HG03159 (cell line): ENCODE measurements around the gene HOXC10.
A peak's percentile ranks its signal among the peaks of the same experiment; 100 is the strongest.

Source experiments
- ATAC-seq: cut with Tn5 transposase; IDR thresholded peaks from one replicate; pipeline ENCODE4 v1.9.1; 2021; ENCODE audit warnings: mild to moderate bottlenecking, moderate library complexity; ENCODE audit not compliant: unreplicated experiment

Gene HOXC10

DNA sequence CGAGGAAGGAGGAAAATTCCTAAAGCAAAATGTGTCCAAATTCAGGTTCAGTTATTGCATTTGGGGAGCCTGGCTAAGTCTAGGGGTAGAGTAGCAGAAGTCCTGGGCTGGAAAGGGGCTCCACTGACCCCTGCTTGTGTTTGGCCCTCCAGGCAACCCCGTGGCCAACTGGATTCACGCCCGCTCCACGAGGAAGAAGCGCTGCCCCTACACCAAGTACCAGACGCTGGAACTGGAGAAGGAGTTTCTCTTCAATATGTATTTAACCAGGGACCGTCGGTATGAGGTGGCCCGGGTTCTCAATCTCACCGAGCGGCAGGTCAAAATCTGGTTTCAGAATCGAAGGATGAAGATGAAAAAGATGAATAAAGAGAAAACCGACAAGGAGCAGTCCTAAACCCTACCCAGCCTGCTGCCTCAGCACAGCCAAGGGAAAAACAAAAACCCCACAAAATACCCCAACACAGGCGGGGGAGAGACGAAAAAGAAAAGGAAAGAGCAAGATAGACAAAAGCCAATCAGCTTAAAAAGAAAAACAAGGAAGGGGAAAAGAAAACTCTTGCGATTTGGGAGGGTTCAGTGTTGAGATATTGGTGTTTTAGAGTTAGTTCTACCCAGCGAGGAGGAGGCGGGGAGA lies 17.4 kb downstream of the HOXC10 start:
- ATAC-seq: no peak

DNA sequence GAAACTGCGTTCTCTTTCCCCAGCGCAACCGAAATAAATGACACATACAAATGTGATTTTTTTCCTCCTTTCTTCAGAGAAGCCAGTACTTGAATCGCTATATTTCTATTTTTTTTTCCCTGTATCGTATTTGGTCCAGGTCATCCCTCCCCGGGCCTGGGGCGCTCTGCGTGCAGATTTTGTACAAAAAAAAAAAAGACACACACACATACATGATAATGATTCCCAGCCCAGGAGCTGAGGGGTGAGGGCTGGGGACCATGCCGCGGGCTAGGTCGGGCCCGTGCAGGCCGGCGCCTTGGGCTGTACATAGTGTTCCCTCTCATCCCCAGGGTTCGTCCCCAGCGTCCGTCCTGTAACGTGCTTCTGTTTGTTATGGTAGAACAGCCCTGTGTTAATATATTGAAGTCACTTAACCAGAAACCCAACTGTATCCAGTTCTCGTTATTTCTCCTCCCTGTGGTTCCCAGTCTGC lies 18.0 kb downstream of the HOXC10 start:
- ATAC-seq: no peak

DNA sequence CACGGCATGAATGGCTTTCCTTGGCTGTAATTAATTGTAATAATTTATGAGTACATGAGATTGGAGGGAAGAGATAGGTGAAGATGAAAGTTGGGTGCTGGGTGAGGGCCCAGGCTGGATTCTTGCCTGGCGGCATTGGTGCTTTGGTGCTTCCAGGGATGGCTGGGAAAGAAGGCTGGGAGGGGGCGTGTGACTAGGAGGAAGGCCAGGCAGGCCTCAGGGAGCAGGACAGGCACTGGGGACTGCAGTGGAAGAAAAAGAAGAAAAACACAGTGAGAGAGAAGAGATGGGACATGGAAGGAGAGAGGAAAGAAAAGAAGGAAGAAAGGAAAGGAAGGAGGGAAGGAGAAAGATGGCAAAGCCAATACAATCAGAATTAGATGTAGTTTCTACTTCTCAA lies 18.7 kb downstream of the HOXC10 start:
- ATAC-seq: no peak

DNA sequence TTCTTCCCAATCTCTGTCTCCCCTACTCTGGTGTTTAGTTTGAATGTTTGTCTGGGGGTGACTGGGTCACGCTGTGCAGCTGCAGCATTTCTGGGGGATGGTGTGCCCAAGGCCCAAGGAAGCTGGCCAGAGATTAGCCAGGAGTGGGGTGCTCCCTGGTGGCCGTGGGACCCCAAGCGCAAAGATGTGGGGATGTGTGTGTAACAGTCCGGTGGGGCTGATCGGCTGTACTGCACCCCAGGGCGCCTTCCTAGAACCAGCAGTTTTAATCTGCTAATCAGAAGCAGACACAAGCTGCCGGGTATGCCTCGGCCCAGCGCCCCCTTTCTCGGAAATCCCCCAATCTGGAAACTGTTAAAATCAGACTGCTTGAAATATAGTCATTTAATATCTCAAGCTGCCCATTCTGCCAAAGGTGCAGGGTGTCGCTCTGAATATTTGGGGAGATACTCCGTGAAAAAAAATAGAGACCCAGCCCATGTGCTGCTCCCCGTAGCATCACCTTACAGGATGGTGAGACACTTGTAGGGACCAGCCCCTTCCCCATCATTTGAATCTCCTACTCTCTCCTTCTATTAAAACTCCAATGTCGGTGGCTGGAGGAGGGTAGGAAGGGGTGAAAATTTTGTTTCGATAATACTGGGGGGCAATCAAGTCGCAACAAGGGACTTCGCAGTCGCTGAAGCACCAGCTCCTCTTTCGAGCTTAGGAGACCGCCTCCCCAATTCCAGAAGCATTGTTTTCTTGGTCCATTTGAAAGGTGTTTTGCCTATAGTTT lies 19.3 kb downstream of the HOXC10 start:
- no peak for ATAC-seq

DNA sequence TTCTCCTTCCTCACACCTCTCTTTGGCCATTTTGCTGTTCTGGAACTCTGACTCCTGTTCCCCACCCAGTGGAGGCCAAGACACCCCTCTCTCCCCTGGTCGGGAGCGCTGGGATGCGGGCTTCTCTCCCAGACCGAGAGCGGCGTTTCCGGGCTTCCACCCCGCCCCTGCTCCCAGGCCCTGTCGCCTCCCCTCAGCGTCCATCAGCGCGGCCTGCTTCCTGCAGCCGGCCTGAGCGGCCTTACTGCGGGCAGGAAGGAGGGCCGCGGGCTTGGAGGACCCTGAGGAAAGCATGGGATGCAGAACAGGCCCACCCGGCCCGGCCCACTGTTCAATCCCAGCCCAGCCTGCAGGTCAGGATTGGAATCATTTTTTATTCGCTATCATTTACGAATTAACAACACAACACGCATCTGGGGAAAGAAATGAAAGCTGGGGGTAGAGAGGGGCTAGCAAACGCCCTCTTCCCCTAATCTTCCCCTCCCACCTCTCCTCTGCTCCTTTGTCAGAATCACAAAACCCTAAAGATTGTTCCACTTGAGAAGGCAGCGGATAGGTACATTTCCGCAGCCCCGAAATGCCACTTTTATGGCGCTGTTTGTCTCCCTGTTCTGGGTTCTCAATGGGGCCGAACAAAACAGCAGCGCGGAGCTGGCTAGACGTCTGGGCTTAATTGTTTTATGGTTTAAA lies 20.0 kb downstream of the HOXC10 start:
- no peak for ATAC-seq

DNA sequence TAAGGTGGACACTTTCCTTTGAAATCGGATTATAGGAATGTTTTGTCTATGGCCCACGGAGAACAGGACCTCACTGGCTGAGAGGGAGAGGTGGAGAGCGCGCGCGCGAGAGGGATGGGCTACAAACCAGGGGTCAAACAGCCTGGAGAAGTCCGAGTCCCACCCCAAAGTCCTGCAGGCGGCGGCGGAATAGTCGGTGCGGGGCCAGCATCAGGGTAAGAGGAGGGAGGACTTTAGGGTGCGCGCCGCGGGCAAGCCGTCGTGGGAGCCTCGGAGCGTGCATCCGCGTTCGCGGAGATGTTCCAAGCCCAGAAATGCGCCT lies 20.5 kb downstream of the HOXC10 start:
- ATAC-seq: no peak

DNA sequence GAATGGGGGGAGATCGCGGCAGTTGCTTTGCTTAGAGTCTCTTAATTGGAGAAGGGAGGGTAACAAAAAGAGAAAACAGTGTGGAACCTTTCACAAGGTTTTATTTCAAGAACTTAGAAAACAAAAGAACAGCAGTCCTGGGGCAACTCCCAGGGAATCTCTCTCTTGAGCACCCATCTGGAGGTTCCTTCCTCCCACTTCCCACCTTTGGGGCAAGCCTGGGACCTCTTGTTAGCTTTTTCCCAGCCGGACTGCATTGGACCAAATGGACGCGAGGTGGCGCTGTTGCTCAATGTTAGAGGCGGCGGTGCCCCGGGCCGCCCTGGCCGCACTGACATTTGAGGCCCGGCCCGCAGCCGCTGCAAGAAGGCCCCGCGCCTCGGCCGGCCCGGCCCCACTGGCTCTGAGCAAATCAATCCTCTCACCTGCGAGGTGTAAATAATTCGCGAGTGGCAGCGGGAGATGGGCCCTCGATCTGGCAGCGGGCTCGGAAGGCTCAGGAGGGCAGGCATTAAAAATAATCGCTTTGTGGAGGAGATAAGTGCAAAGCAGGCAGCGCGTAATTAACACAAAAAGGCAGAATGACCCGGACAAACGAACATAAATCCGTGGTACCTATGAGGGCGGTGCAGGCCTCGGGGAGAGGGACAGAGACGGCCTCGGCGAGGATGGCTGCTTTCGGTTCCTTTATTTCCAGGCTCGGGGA lies 21.1 kb downstream of the HOXC10 start:
- ATAC-seq: peak; percentile 78

DNA sequence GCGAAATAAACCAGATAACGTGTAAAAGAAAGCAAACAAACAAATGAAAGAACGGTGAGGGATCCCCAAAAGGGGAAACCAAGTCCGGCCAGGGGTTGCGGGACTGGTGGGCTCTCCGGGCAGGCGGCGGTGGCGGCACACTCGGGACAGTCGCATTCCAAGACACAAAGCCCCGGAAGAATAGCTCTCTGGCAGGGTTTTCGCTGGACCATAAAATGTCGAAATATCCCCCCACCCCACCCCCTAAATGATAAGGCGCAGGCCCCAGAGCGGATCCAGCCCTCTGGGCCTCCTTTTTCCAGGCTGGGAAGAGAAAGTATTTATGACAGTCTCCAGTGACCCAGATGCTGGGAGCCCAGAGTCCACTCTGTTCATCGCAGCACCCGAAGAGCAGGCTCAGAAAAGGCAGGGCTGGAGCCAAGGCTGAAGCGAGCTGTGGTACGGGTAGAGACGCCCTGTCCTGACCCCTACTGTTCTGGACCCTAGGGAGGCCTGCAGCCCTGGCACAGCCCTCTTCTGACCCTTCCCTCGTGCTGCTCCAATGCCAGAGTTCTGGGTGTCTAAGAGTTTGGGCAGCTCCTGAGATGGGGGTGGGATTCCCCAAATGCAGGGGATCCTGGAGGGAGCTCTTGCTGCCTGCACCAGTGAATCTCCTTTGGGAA lies 21.7 kb downstream of the HOXC10 start:
- ATAC-seq: no peak

DNA sequence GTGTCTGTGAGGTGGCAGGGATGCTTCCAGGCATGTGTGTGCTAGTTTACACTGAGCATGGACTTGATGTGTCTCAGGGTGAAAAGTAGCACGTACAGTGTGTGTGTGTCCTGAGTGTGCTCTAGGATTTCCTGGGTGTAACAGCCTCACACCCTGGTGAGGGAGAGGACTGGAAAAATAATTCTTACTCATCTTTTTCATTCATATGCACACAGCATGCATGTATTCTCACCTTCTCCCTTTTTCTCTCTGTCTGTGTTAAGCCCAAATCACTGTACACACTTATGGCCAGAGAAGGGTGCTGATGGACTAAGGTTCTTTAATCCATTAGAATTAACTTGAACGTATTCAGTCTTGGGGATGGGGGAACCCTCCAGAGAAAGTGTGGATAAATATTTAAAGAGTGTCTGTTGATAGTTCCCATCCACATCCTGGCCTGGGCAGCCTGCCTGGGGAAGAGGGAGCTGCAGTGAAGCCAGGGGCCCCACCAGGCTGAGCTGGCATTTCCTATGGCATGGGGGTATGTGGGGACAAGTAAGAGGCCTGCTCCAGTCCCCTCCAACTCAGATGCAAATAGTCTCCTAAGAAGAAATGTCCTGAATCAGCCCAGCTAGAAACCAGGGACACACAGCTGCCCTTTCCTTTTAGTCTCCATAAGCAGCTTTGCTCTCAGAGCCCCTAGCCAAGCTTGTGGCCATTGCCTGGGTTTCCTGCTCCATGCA lies 22.8 kb downstream of the HOXC10 start:
- ATAC-seq: no peak

DNA sequence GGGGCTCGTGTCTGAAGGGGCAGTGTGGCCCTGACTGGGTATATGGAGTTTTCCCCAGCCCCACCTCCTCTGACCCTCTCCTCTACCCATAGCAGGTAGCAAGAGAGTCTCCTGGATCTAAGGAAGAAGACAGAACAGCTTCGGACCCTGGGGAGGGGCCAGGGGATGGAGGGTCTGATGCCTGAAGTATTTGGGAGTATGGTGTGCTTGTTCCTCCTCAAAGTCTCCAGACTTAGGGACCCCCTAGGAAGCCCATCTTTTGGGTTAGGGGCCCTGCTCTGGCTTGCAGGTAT lies 23.3 kb downstream of the HOXC10 start:
- no peak for ATAC-seq

DNA sequence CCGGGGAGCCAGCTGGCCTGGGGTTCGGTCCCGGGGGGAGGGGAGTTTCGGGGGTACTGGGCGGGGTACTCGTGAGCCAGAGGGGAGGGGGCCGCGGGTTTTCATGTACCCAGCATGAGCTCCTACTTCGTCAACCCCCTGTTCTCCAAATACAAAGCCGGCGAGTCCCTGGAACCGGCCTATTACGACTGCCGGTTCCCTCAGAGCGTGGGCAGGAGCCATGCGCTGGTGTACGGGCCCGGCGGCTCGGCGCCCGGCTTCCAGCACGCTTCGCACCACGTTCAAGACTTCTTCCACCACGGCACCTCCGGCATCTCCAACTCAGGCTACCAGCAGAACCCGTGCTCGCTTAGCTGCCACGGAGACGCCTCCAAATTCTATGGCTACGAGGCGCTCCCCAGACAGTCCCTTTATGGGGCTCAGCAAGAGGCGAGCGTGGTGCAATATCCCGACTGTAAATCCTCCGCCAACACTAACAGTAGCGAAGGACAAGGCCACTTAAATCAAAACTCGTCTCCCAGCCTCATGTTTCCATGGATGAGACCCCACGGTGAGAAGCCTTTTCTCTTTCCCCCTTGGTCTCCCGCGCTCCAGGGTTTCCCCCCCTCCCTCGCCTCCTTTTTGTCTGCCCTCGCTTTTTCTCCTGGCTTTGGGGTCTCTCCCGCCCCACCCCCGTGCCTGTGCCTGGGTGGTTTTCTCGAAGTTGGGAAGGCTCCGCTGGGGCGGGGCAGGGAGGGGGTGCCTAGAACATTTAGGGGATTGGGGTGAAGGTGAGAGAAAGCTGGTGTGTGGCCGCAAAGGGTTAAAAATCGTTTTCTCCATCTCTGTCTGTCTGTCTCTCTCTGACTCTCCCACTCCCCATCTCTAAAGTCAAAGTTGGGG lies 24.5 kb downstream of the HOXC10 start:
- no peak for ATAC-seq

DNA sequence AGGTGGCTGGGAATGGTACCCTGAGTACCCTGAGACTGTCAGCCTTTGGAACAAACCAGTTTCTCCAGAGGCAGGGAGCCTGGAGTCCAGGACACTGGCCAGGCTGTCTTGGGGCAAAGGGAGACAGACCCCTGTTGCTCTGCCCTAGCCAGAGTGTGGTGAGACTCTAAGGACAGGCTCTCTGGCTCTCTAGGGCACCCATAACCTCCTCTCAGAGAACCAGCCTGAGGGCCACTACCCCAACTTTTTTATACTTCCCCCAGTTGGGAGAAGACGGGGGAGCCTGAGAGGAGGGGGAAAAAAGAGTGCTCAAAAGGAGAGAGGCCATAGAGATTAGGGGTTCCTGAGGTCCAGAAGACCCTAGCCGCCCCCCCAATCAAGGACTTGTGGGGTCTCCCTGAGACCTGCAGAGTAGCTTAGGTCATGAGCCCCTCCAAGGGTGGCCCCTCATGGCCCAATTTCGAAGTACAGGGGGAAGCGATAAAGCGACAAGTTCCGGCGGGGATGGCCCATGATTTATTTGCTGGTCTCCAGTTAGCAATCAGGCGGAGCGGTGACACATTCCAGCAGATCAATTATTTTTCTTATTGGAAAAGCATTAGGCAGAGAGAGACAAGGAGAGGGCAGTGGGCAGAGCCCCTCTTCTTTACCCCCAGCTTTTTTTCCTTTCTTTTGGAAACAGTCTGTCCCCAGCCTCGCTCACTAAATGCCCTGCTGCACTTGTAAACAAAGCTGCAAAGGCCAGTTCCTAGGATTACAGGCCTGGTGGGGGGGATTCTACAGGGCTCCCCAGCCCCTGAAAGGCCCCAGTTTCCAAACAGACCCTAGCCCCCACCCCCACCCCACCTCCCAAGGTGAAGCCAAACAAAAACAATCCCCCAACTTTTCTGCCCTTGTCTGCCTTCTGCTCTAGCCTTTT lies 25.4 kb downstream of the HOXC10 start:
- no peak for ATAC-seq

DNA sequence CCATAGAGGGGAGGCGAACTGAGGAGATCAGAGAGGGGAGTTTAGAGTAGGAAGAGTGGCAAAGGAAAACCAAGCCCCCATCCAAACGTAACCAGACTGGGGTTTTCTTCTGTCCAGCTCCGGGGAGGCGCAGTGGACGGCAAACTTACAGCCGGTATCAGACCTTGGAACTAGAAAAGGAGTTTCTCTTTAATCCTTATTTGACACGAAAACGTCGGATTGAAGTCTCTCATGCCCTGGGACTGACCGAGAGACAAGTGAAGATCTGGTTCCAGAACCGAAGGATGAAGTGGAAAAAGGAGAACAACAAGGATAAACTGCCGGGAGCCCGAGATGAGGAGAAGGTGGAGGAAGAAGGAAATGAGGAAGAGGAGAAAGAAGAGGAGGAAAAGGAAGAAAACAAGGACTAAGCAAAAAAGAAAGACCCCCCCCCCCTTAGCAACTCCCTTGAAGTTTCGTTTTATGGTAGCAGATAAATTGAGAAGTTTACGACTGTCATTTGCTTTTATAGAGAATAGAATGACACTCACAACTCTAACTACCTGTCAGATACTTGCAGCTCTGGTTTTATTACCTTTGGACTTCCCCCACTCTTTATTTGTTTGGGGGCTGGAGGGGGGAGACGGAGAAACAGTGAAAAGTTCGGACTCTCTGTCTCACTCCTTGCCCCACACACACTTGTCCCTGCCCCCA lies 26.2 kb downstream of the HOXC10 start:
- no peak for ATAC-seq

DNA sequence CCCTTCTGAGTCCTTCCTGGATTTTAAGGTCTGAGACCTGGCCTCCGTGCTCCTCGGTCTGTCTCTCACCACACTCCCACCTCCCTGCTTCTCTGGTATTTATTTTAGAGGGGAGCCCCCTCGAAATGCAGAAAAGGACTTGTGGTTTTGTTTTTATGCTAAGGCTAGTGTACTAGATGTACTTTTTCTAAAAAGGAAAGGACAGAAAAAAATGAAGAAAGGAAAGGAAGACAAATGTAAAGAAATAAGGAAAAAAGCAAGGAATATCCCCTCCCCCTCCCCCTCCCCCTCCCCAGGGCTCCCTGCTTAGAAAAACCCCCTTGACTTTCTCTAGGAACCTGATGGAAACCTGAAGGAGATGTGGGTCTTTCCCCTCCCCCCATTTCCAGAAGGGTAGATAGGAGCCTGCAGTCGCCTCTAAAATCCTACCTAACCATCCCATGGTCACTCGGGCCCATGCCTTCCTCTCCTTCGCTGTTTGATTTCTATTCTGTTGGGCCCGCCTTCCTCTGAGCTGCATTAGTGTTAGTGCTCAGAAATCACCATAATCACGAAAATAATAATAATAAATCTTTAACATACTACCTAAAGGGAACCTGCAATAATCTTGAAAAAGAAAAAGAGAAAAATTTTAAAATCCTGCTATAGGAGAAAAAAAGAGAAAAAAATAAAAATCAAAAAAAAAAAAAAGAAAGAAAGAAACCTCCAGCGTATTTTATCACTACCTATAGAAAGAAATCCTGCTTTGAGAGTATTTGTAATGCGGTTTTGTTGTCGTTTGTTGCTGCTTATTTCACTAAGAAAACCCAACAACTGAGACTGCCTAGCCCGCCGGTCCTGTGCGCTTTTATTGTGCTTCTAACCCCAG lies 27.0 kb downstream of the HOXC10 start:
- ATAC-seq: no peak

DNA sequence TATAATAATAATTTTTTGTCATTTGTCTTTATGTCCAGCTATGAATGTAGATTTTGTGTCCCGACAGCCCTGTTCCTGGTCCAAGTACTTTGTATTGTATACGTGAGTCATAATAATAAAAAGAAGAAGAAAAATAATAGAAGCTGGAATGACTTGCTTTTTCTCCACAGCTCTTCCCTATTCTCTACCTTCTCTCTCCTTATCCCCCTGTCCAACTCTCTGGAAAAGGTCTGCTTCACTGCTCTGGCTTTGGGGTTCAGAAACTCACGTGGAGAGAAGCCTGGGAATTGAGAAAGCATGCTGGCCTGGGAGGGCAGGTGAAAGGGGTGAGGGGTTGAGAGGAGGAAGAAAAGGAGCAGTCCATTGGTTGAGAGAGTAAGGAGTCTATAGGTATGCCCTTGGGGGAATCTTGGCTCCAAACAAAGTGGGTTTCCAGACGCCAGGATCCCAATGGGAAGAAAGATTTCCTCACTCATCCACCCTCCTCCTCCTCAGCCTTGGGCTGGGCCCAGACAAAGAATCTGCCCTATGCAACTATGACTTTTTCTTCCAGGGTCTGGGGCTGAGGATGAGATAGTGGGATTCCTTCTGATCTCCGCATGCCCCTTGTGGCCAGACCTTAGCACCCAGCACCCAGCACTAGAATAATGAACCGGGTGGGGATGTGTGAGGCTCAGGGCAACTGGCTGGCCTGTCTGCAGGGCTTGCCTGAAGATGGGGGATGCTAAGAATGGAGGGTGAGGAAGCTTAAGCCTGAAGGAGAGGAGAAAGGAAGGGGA lies 27.9 kb downstream of the HOXC10 start:
- no peak for ATAC-seq

DNA sequence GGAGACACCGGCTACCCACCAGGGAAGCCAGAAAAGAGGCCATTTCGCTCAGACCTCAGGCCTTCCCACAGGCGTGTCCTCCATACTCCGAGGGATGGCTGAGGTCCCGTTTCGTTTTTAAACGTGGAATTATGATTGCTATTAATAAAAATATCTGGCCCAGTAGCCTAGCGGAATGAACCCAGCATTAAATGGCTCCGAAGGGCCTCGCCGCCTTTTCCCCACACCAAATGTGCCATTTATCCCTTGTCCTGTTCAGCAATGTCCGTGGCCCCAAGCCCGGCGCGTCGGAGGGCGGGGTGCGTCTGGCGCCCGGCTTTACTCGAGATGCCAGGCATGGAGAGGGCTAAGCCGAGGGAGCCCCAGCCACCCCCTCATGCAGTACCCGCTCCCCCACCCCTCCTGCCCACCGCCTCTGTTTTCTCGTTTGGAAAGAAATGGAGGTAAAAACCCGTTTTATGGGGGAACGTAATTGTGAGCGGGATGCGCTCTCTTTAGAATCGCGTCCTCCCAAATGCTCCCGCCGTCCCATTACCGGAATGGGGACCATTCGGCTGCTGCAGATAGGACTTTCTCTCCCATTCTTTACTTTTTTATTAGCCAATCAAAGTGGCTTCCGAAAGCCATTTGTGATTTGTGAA lies 29.6 kb downstream of the HOXC10 start:
- no peak for ATAC-seq
